ENCODE measurements around the gene MRPL11. TPM values are rescaled to one million over a fixed set of nuclear protein-coding genes. Genes with fewer than 3 reads are reported as not detected.
A peak's percentile ranks its signal among the peaks of the same experiment; 100 is the strongest.

The MRPL11 gene
- total RNA-seq, 1 experiment from 2014 or later = 105 TPM

- Mint-ChIP-seq H3K27ac (no peak overlapping the region), H3K9me3 (peaks cover 0 to 1% of the 10 kb centered on the region in 2 experiments; a peak in 2 of 5 replicates), H3K4me1 (peaks cover 21 to 36% of the 10 kb centered on the region in 2 experiments), H3K27me3 (ENCODE audit: low read depth) (peaks cover 6% of the 10 kb centered on the region), H3K4me3 (peak overlapping the region; percentile 39 to 92; a peak in 3 of 5 replicates), H3K36me3 (ENCODE audit: insufficient read depth in 1 of 3, low read depth in 3 of 3) (peaks cover 0 to 24% (median 17%) of the 10 kb centered on the region in 3 experiments; a peak in 6 of 7 replicates)
- no peaks in the 10 kb centered on the region for H3K27me3 ChIP-seq (ENCODE audit: insufficient read depth, low read length)
- WGBS (ENCODE audit: extremely low coverage, insufficient read length, low lambda C conversion rate) = no CpG with 5 or more reads among the region's 6 CpGs
- no peak overlapping the region for H3K4me2 ChIP-seq (ENCODE audit: insufficient read depth, insufficient read length, low read length)
- no peak overlapping the region for H3K23ac ChIP-seq (ENCODE audit: insufficient read length, low read depth, low read length)
- H4K8ac ChIP-seq (replicated peaks; ENCODE audit: insufficient read length, low read depth, low read length) = no peak overlapping the region
- no peak overlapping the region for H2AFZ ChIP-seq (ENCODE audit: low read length)
- no peak overlapping the region for H3K9ac ChIP-seq (ENCODE audit: extremely low read depth, insufficient read length, low read length)
- no peak overlapping the region for H3K56ac ChIP-seq (ENCODE audit: insufficient read length, low read depth, low read length)
- H3T11ph ChIP-seq (ENCODE audit: low read length) = no peak overlapping the region
- no peak overlapping the region for H2BK12ac ChIP-seq (ENCODE audit: insufficient read length, low read depth, low read length)
- no peak overlapping the region for H3K27ac ChIP-seq (ENCODE audit: insufficient read length, low read depth, low read length)
- H3K79me1 ChIP-seq (ENCODE audit: insufficient read depth, low read depth, low read length, poor library complexity, severe bottlenecking) = no peaks in the 10 kb centered on the region
- no peak overlapping the region for H2BK5ac ChIP-seq (ENCODE audit: insufficient read length, low read length)
- no peak overlapping the region for H2AK5ac ChIP-seq (ENCODE audit: insufficient read length, low read length)
- H2BK20ac ChIP-seq (ENCODE audit: low read depth, low read length, poor library complexity, severe bottlenecking) = no peak overlapping the region
- no peaks in the 10 kb centered on the region; the same call in 1 of the 2 replicates for H3K4me1 ChIP-seq (ENCODE audit: insufficient read depth, low read length)
- no peak overlapping the region for H2BK15ac ChIP-seq (ENCODE audit: low read depth, low read length)
- H3K79me2 ChIP-seq (ENCODE audit: insufficient read depth, low read length) = no peaks in the 10 kb centered on the region
- no peak for DNase-seq
- TF ChIP-seq CTCF (conservative IDR thresholded peaks at IDR 0.05) = no peak
- H3K14ac ChIP-seq (ENCODE audit: insufficient read depth, low read length) = no peak overlapping the region
- H4K20me1 ChIP-seq (ENCODE audit: control insufficient read depth, insufficient read depth, insufficient read length) = no peaks in the 10 kb centered on the region
- H3K9me3 ChIP-seq (ENCODE audit: control insufficient read depth, low read depth, low read length) = no peaks in the 10 kb centered on the region
- H3K23me2 ChIP-seq (ENCODE audit: insufficient read length, low read depth, low read length, poor library complexity, severe bottlenecking) = peaks cover 6% of the 10 kb centered on the region
- no peak overlapping the region for H4K5ac ChIP-seq (ENCODE audit: insufficient read length, low read depth, low read length)
- no peak overlapping the region for H3K4ac ChIP-seq (ENCODE audit: low read depth, low read length)
- no peak overlapping the region for H4K91ac ChIP-seq (ENCODE audit: insufficient read length, low read depth, low read length)
- H3K18ac ChIP-seq (ENCODE audit: insufficient read length, low read depth, low read length) = no peak overlapping the region
- H2BK120ac ChIP-seq (ENCODE audit: low read depth, low read length, poor library complexity, severe bottlenecking) = no peak overlapping the region
Measured at GRCh38 chr11:66468691-66469090, 30.0 kb upstream of the MRPL11 start.
